SH-SY5Y (cell line): Measurements from ENCODE around the gene SPOCK3.

Experiments used
- GATA2 ChIP-seq: IDR thresholded peaks from 2 replicates; pipeline ENCODE4 v1.6.1; 2011; ENCODE audit warnings: mild to moderate bottlenecking, low read depth, low read length
- GATA3 ChIP-seq: IDR thresholded peaks from 2 replicates; pipeline ENCODE4 v1.6.1; 2011; ENCODE audit warnings: low read depth, mild to moderate bottlenecking, low read length, moderate library complexity

SPOCK3 gene

GRCh38 chr4:166798126-166798525 is 436.2 kb downstream of the SPOCK3 start:
- no peak for TF ChIP-seq GATA2
- no peak for TF ChIP-seq GATA3

GRCh38 chr4:166777760-166778159 is 456.5 kb downstream of the SPOCK3 start:
- no peak for TF ChIP-seq GATA2
- TF ChIP-seq GATA3: no peak

GRCh38 chr4:166763018-166763417 is 471.3 kb downstream of the SPOCK3 start:
- TF ChIP-seq GATA3 (no peak), GATA2 (no peak)

GRCh38 chr4:166741742-166742141 is 492.6 kb downstream of the SPOCK3 start:
- TF ChIP-seq GATA2 (no peak), GATA3 (no peak)

- TF ChIP-seq GATA2 (no peak), GATA3 (no peak)
These were observed 496.9 kb downstream of the SPOCK3 start for GRCh38 chr4:166737430-166737829.

- TF ChIP-seq GATA3 (no peak), GATA2 (no peak)
These were observed 498.7 kb downstream of the SPOCK3 start for GRCh38 chr4:166735553-166735952.

- TF ChIP-seq GATA3: no peak
- no peak for TF ChIP-seq GATA2
These were observed 499.5 kb downstream of the SPOCK3 start for GRCh38 chr4:166734797-166735196.

GRCh38 chr4:166733686-166734085 is 500.6 kb downstream of the SPOCK3 start:
- TF ChIP-seq GATA3 (no peak), GATA2 (no peak)

GRCh38 chr4:166726832-166727231 is 507.5 kb downstream of the SPOCK3 start:
- no peak for TF ChIP-seq GATA2
- no peak for TF ChIP-seq GATA3

- TF ChIP-seq GATA3 (no peak), GATA2 (no peak)
These were observed 509.9 kb downstream of the SPOCK3 start for GRCh38 chr4:166724369-166724768.

GRCh38 chr4:166723532-166724140 is 510.7 kb downstream of the SPOCK3 start:
- TF ChIP-seq GATA2 (no peak), GATA3 (no peak)

GRCh38 chr4:166700592-166700991 is 533.7 kb downstream of the SPOCK3 start:
- TF ChIP-seq GATA2 (no peak), GATA3 (no peak)

GRCh38 chr4:166688835-166689234 is 545.5 kb downstream of the SPOCK3 start:
- no peak for TF ChIP-seq GATA2
- TF ChIP-seq GATA3: no peak

- TF ChIP-seq GATA2 (no peak), GATA3 (no peak)
These were observed 546.5 kb downstream of the SPOCK3 start for GRCh38 chr4:166687828-166688227.
